ENCODE measurements around the gene SSR2.

SSR2 gene

GRCh38 chr1:156054500-156055280, 33.9 kb upstream of the SSR2 start, which contains the start of gene LAMTOR2:
LAMTOR2 (plus strand) TSS chr1:156054782; CDS start chr1:156054890, 108 bp downstream.
- no peaks in the 10 kb centered on the region; the same call in 1 of the 2 replicates for H3K36me3 ChIP-seq (ENCODE audit: insufficient read depth, low read length)

DNA sequence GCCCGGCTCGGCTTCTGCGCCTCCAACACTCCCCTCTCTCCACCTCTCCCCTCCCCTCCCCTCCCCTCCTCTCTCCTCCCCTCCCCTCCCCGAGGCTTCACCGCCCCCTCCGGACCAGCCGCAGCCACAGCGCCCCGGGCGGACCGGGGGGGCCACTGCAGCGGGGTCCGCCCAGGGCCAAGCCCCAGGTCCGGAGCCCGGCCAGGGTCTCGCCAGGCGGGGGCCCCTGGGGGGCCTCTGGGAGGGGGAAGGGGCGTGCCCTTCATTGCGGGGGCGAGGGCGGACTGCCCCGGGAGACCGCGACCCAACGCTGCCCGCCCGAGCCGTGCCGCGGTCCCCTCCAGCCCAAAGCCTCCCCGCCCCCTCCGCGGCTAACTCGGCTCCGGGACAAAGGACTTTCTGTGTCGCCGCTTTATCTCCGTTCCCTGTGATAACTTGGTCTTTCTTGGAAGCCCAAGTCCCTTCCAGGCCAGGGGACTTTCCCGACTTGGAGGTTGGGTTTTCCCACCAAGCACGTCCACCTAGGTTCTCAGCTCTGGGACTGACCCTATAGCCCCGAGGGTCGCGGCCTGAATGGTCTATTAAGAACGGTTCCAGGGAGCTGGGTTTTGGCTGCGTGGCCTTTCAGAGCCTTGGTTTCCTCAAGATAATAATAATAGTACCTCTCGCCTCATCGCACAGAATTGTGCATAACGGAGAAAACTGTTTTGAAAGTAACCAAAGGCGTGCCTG, 33.2 kb upstream of the SSR2 start, which contains the start of gene UBQLN4:
Gene UBQLN4, minus strand, starts transcription at position 31 of the 732 bp plus-strand sequence. CDS start 97 bp downstream, outside the sequence.
- peak within 1 kb of the TSS; percentile 96 for H3K4me3 ChIP-seq (ENCODE audit: low read length, poor library complexity, severe bottlenecking)
- no peak for TF ChIP-seq EZH2phosphoT487 (IDR thresholded peaks at IDR 0.05; ENCODE audit: borderline replicate concordance)
- peak; percentile 29; the same call in 1 of the 2 replicates for TF ChIP-seq CTCF (conservative IDR thresholded peaks at IDR 0.05; ENCODE audit: low read length)
- peaks cover 42% of the 10 kb centered on the region for H3K79me2 ChIP-seq (ENCODE audit: insufficient read depth, low read length)
- peaks cover 7% of the 10 kb centered on the region for H4K20me1 ChIP-seq (ENCODE audit: insufficient read depth, low read length, poor library complexity, severe bottlenecking)
- peaks cover 3% of the 10 kb centered on the region; the same call in 1 of the 2 replicates for H3F3A ChIP-seq (ENCODE audit: low read depth)
- H3K9ac ChIP-seq (ENCODE audit: low read depth, low read length, poor library complexity, severe bottlenecking), result peak within 1 kb of the TSS; percentile 98
- peaks cover 20% of the 10 kb centered on the region for H3K4me1 ChIP-seq (ENCODE audit: insufficient read depth, low read length, poor library complexity, severe bottlenecking)
- H3K36me3 ChIP-seq (ENCODE audit: insufficient read depth, low read length), result no peaks in the 10 kb centered on the region; the same call in 1 of the 2 replicates
- no peaks in the 10 kb centered on the region for H3K9me2 ChIP-seq (replicated peaks; ENCODE audit: low read depth, low read length)
- peak within 1 kb of the TSS; percentile 96 for H3K4me2 ChIP-seq (ENCODE audit: low read depth, low read length, poor library complexity, severe bottlenecking)
- peak within 1 kb of the TSS; percentile 96 for H2AFZ ChIP-seq (ENCODE audit: low read length)
- H3K27me3 ChIP-seq (ENCODE audit: insufficient read depth, low read length, poor library complexity, severe bottlenecking), result no peaks in the 10 kb centered on the region
- H3K9me3 ChIP-seq (ENCODE audit: insufficient read depth, low read depth, low read length), result no peaks in the 10 kb centered on the region

More at GRCh38 chr1:156054500-156055280, 33.9 kb upstream of the SSR2 start, which contains the start of gene LAMTOR2:
- H2AFZ ChIP-seq (ENCODE audit: low read length), result peak within 1 kb of the TSS; percentile 96
- peaks cover 7% of the 10 kb centered on the region for H4K20me1 ChIP-seq (ENCODE audit: insufficient read depth, low read length, poor library complexity, severe bottlenecking)
- H3K4me1 ChIP-seq (ENCODE audit: insufficient read depth, low read length, poor library complexity, severe bottlenecking), result peaks cover 20% of the 10 kb centered on the region
- H3K27me3 ChIP-seq (ENCODE audit: insufficient read depth, low read length, poor library complexity, severe bottlenecking), result no peaks in the 10 kb centered on the region
- H3F3A ChIP-seq (ENCODE audit: low read depth), result peaks cover 3% of the 10 kb centered on the region; the same call in 1 of the 2 replicates
- H3K79me2 ChIP-seq (ENCODE audit: insufficient read depth, low read length), result peaks cover 42% of the 10 kb centered on the region
- peak within 1 kb of the TSS; percentile 96 for H3K4me3 ChIP-seq (ENCODE audit: low read length, poor library complexity, severe bottlenecking)
- H3K9me2 ChIP-seq (replicated peaks; ENCODE audit: low read depth, low read length), result no peaks in the 10 kb centered on the region
- no peaks in the 10 kb centered on the region for H3K9me3 ChIP-seq (ENCODE audit: insufficient read depth, low read depth, low read length)
- TF ChIP-seq EZH2phosphoT487 (IDR thresholded peaks at IDR 0.05; ENCODE audit: borderline replicate concordance) (no peak), CTCF (conservative IDR thresholded peaks at IDR 0.05; ENCODE audit: low read length) (no peak)
- H3K9ac ChIP-seq (ENCODE audit: low read depth, low read length, poor library complexity, severe bottlenecking), result peak within 1 kb of the TSS; percentile 98
- H3K4me2 ChIP-seq (ENCODE audit: low read depth, low read length, poor library complexity, severe bottlenecking), result peak within 1 kb of the TSS; percentile 96

DNA sequence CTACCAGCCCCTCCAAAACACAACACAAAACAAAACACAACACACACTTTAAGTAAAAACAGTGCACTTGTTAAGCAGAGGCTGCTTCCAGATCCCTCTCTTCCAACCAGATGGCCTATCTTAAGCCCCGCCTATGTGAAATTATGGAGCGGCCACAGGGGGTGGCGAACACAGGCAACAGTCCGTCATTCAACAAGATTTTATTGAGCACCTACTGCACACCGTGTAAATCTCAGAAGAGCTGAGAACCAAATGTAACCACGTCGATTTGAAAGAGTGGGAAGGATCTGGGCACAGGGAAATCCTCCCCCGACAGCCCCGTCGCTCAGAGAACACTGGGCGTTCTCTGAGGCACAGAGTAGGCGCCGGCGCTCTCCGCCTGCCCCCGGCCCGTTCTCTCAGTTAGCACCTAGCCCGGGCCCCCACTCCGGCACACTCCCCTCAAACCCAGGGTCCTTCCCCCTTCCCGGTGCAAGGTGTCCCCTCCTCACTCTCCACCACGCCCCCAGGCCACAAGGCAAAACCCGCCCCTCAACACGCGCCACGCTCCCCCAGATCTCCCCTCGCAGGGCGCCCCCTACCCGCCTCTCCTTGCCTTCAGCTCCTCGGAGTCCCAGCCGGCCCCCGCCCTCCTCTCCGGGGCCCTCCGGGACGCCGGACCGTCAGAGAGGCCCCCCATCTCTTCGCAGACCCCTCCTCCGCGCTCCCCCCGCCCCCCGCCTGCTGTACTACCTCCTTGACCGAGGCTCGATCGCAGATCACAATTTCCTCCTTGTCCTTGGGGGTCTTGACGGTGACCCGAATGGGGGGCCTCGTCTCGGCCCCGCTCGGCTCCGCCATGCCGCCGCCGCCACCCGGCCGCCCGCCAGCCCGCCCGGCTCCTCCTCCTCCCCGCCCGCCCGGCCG, 32.4 kb upstream of the SSR2 start:
- peak overlapping the region; percentile 96 for H3K4me3 ChIP-seq (ENCODE audit: low read length, poor library complexity, severe bottlenecking)
- H3K79me2 ChIP-seq (ENCODE audit: insufficient read depth, low read length), result peaks cover 42% of the 10 kb centered on the region
- H4K20me1 ChIP-seq (ENCODE audit: insufficient read depth, low read length, poor library complexity, severe bottlenecking), result peaks cover 7% of the 10 kb centered on the region
- no peaks in the 10 kb centered on the region for H3K27me3 ChIP-seq (ENCODE audit: insufficient read depth, low read length, poor library complexity, severe bottlenecking)
- peaks cover 3% of the 10 kb centered on the region; the same call in 1 of the 2 replicates for H3F3A ChIP-seq (ENCODE audit: low read depth)
- H3K9me2 ChIP-seq (replicated peaks; ENCODE audit: low read depth, low read length), result no peaks in the 10 kb centered on the region
- H3K9ac ChIP-seq (ENCODE audit: low read depth, low read length, poor library complexity, severe bottlenecking), result peak overlapping the region; percentile 98
- TF ChIP-seq EZH2phosphoT487 (IDR thresholded peaks at IDR 0.05; ENCODE audit: borderline replicate concordance) (no peak), CTCF (conservative IDR thresholded peaks at IDR 0.05; ENCODE audit: low read length) (peak; percentile 44)
- no peaks in the 10 kb centered on the region for H3K9me3 ChIP-seq (ENCODE audit: insufficient read depth, low read depth, low read length)
- H3K4me1 ChIP-seq (ENCODE audit: insufficient read depth, low read length, poor library complexity, severe bottlenecking), result peaks cover 20% of the 10 kb centered on the region
- H3K4me2 ChIP-seq (ENCODE audit: low read depth, low read length, poor library complexity, severe bottlenecking), result peak overlapping the region; percentile 63
- H3K36me3 ChIP-seq (ENCODE audit: insufficient read depth, low read length), result peaks cover 1% of the 10 kb centered on the region; the same call in 1 of the 2 replicates
- H2AFZ ChIP-seq (ENCODE audit: low read length), result peak overlapping the region; percentile 56
